EH (cell line): ENCODE data around the gene TFAP2E.

Experiments used
- DNase-seq: peaks from one replicate; pipeline ENCODE4 v3.0.0-alpha.2; 2015; ENCODE audit warnings: low read depth

The TFAP2E gene

GRCh38 chr1:35557118-35557610 is 15.9 kb upstream of the TFAP2E start, which contains the start of gene KIAA0319L:
Gene KIAA0319L, minus strand, starts transcription at chr1:35557403. Its CDS starts 2,912 bp downstream, at chr1:35554491.
- peak; percentile 90 for DNase-seq

- DNase-seq = peak; percentile 98
Observed at GRCh38 chr1:35557611-35558373, 15.3 kb upstream of the TFAP2E start, which contains the start of gene NCDN. Gene NCDN, plus strand, starts transcription at chr1:35557799. Its CDS starts 392 bp downstream, at chr1:35558191.

- DNase-seq = peak; percentile 24
Observed at GRCh38 chr1:35558374-35559316, 14.5 kb upstream of the TFAP2E start.

- no peak for DNase-seq
Observed at GRCh38 chr1:35559317-35559944, 13.7 kb upstream of the TFAP2E start.

- no peak for DNase-seq
Observed at GRCh38 chr1:35560256-35561225, 12.6 kb upstream of the TFAP2E start.

GRCh38 chr1:35561297-35561971 is 11.7 kb upstream of the TFAP2E start:
- DNase-seq = no peak

- no peak for DNase-seq
Observed at GRCh38 chr1:35561972-35562680, 11.0 kb upstream of the TFAP2E start.

GRCh38 chr1:35563166-35563565 is 9.9 kb upstream of the TFAP2E start:
- DNase-seq = no peak

GRCh38 chr1:35564037-35564883 is 8.9 kb upstream of the TFAP2E start:
- DNase-seq = peak; percentile 78

- no peak for DNase-seq
Observed at GRCh38 chr1:35564884-35565741, 8.0 kb upstream of the TFAP2E start.

GRCh38 chr1:35565742-35566133 is 7.4 kb upstream of the TFAP2E start:
- no peak for DNase-seq

- no peak for DNase-seq
Observed at GRCh38 chr1:35567947-35568558, 5.1 kb upstream of the TFAP2E start.

GRCh38 chr1:35568975-35569395 is 4.1 kb upstream of the TFAP2E start:
- peak; percentile 75 for DNase-seq

- DNase-seq = peak; percentile 47
Observed at GRCh38 chr1:35569936-35570335, 3.2 kb upstream of the TFAP2E start.

- DNase-seq = no peak
Observed at GRCh38 chr1:35570589-35571137, 2.5 kb upstream of the TFAP2E start.

GRCh38 chr1:35571263-35571662 is 1.9 kb upstream of the TFAP2E start:
- no peak for DNase-seq

- DNase-seq = no peak
Observed at GRCh38 chr1:35572296-35572695, 818 bp upstream of the TFAP2E start.
